K562 (cell line): Measurements from ENCODE around the gene TCEAL4. TPM values are rescaled to one million over a fixed set of nuclear protein-coding genes. Genes with fewer than 3 reads are reported as not detected.

Experiments used
- HMG20B ChIP-seq: fragments of 250-450 bp; sonication (Bioruptor Pico); IDR thresholded peaks from 2 replicates; pipeline ENCODE4 v1.5.0; 2021; ENCODE audit warnings: mild to moderate bottlenecking
- TAF1 ChIP-seq: IDR thresholded peaks from 2 replicates; pipeline ENCODE4 v1.6.1; 2011; ENCODE audit warnings: mild to moderate bottlenecking, low read length, moderate library complexity; ENCODE audit not compliant: insufficient read depth, control insufficient read depth, severe bottlenecking; ENCODE audit errors: extremely low read depth
- XRCC4 ChIP-seq: IDR thresholded peaks from one replicate; pipeline ENCODE4 v1.6.1; 2011; ENCODE audit not compliant: insufficient read depth, insufficient read length; ENCODE audit errors: extremely low read depth
- ZBTB7A ChIP-seq: IDR thresholded peaks from 2 replicates; pipeline ENCODE4 v1.6.1; 2011; ENCODE audit warnings: low read depth, mild to moderate bottlenecking, low read length, moderate library complexity, borderline replicate concordance; ENCODE audit not compliant: control insufficient read depth
- ZFP1 ChIP-seq: fragments of 450-650 bp; formaldehyde crosslinking; IDR thresholded peaks from 2 replicates; pipeline ENCODE4 v1.4.0; 2020; ENCODE audit warnings: mild to moderate bottlenecking, mixed read lengths
- ZNF318 ChIP-seq, 2 experiments: fragments of 450-650 bp; IDR thresholded peaks; 2 replicates each; pipeline ENCODE4 v1.6.1; 2016; ENCODE audit warnings: mild to moderate bottlenecking in 2 of 2, borderline replicate concordance in 1 of 2, low read depth in 1 of 2, moderate library complexity in 1 of 2
- ZNF395 ChIP-seq: fragments of 200-800 bp; sonication (Bioruptor generic); IDR thresholded peaks from 2 replicates; pipeline ENCODE4 v1.6.1; 2017; ENCODE audit warnings: missing genetic modification characterization, missing compliant biosample characterization
- ZNF408 ChIP-seq: fragments of 250-450 bp; sonication (Bioruptor Pico); IDR thresholded peaks from 2 replicates; pipeline ENCODE4 v1.4.0; 2020; ENCODE audit warnings: low read depth, mild to moderate bottlenecking, moderate library complexity
- polyA plus RNA-seq, 8 experiments: library from polyadenylated mRNA; depleted of rRNA in 4 of 8; stranded (reverse) in 5 of 8; unstranded in 3 of 8; fragments of >200 nt; fragmentation: Nextera tagmentation in 2 of 8; fragmentation: Illumina TruSeq in 1 of 8; extraction: Ambion mirVana in 2 of 8; extraction: Trizol in 1 of 8; gene quantifications; 2 replicates each; pipeline versions ENCODE4 v1.2.1 to v1.2.3, GENCODE V29; 2011 to 2014; ENCODE audit warnings: inconsistent platforms in 1 of 8, missing spikeins in 1 of 8
- total RNA-seq, 7 experiments: library from RNA; depleted of rRNA in 6 of 7; stranded (reverse); fragments of >200 nt in 6 of 7; fragmentation: Illumina TruSeq in 2 of 7; extraction: Trizol in 2 of 7; gene quantifications; 2 replicates each; pipeline versions ENCODE4 v1.2.1 to v1.2.3, GENCODE V29; 2011 to 2021; ENCODE audit warnings: low replicate concordance in 1 of 7
- TF ChIP-seq, protein P1 (sequence below): fragments of 450-650 bp; IDR thresholded peaks from 2 replicates; pipeline ENCODE4 v1.6.1; 2016; ENCODE audit warnings: low read depth

The TCEAL4 gene
- total and polyA plus RNA-seq, 9 of the 15 experiments (the other 6 are each of a cell fraction or from before 2014, with no cell fraction given): 0.36 to 12.3 (median 7.9) TPM

GRCh38 chrX:103613362-103613890, 28.1 kb downstream of the TCEAL4 start (continued):
- TF ChIP-seq, protein P1, sequence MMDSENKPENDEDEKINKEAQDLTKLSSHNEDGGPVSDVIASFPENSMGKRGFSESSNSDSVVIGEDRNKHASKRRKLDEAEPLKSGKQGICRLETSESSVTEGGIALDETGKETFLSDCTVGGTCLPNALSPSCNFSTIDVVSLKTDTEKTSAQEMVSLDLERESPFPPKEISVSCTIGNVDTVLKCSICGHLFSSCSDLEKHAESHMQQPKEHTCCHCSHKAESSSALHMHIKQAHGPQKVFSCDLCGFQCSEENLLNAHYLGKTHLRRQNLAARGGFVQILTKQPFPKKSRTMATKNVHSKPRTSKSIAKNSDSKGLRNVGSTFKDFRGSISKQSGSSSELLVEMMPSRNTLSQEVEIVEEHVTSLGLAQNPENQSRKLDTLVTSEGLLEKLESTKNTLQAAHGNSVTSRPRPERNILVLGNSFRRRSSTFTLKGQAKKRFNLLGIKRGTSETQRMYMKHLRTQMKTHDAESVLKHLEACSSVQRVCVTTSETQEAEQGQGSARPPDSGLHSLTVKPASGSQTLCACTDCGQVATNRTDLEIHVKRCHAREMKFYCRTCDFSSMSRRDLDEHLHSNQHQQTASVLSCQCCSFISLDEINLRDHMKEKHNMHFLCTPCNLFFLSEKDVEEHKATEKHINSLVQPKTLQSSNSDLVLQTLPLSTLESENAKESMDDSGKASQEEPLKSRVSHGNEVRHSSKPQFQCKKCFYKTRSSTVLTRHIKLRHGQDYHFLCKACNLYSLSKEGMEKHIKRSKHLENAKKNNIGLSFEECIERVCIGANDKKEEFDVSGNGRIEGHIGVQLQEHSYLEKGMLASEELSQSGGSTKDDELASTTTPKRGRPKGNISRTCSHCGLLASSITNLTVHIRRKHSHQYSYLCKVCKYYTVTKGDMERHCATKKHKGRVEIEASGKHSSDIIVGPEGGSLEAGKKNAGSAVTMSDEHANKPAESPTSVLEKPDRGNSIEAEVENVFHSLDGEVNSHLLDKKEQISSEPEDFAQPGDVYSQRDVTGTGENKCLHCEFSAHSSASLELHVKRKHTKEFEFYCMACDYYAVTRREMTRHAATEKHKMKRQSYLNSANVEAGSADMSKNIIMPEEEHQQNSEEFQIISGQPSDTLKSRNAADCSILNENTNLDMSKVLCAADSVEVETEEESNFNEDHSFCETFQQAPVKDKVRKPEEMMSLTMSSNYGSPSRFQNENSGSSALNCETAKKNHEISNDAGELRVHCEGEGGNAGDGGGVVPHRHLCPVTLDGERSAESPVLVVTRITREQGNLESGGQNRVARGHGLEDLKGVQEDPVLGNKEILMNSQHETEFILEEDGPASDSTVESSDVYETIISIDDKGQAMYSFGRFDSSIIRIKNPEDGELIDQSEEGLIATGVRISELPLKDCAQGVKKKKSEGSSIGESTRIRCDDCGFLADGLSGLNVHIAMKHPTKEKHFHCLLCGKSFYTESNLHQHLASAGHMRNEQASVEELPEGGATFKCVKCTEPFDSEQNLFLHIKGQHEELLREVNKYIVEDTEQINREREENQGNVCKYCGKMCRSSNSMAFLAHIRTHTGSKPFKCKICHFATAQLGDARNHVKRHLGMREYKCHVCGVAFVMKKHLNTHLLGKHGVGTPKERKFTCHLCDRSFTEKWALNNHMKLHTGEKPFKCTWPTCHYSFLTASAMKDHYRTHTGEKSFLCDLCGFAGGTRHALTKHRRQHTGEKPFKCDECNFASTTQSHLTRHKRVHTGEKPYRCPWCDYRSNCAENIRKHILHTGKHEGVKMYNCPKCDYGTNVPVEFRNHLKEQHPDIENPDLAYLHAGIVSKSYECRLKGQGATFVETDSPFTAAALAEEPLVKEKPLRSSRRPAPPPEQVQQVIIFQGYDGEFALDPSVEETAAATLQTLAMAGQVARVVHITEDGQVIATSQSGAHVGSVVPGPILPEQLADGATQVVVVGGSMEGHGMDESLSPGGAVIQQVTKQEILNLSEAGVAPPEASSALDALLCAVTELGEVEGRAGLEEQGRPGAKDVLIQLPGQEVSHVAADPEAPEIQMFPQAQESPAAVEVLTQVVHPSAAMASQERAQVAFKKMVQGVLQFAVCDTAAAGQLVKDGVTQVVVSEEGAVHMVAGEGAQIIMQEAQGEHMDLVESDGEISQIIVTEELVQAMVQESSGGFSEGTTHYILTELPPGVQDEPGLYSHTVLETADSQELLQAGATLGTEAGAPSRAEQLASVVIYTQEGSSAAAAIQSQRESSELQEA: no peak
- no peak for TF ChIP-seq XRCC4
- TF ChIP-seq TAF1: no peak
- TF ChIP-seq HMG20B (CRISPR knock-in tag): no peak
- no peak for TF ChIP-seq ZNF408 (CRISPR knock-in tag)
- no peak for TF ChIP-seq ZFP1
- TF ChIP-seq ZBTB7A: no peak
- TF ChIP-seq ZNF318 (IDR thresholded peaks at IDR 0.05; ENCODE audit: borderline replicate concordance in 1 of 2, low read depth in 1 of 2): no peak
- TF ChIP-seq ZNF395 (CRISPR knock-in tag): no peak
